ENCODE data around the gene SMYD5.

DNA sequence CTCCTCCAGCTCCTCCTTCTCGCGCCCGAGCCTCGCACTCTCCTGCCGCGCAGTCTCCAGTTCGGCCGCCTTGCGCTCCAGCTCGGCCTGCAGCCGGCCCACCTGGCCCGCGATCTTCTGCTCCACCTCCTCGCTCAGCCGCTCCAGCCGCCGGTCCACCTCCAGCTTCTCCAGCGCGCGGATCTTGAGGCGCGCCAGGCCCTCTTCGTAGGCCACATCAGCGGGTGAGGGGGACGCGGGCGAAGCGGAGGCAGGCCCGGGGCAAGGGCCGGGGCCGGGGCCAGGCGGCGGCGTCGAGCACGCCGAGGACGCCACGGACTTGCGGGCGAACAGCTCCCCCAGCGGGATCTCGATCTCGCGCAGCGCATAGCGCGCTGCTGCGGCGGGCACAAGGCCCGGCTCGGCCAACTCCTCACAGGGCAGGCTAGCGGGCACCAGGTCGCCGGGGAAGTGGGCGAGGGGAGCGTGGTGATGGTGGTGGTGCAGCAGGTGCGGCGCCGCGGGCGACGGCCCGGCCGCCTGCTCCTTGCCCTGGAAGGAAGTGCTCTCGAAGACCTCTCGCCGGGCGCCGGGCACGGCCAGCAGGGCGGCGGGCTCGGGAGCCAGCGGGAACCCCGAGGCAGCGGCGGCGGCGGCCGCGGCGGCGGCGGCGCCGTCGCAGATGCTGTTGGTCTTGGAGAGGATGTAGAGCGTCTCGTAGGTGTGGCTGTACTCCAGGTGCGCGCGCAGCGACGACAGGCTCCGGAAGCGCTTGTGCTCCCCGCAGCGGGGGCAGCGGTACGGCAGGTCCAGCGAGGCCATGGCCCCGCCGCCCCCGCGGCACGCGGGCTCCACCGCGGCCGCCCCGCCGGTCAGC is 55.0 kb downstream of the SMYD5 start:
- TF ChIP-seq SIN3A (IDR thresholded peaks at IDR 0.05; ENCODE audit: borderline replicate concordance, low read depth, low read length) (no peak), NRF1 (IDR thresholded peaks at IDR 0.05; ENCODE audit: low read depth, low read length) (no peak)

All from SK-N-SH (cell line).